MM.1S (cell line): ENCODE data around the gene NUBP2.

Experiments
- EZH2 ChIP-seq: fragments of 300-600 bp; sonication (generic); optimal IDR thresholded peaks from 2 replicates; pipeline ENCODE3; 2017; ENCODE audit warnings: low read depth, mild to moderate bottlenecking, antibody characterized with exemption, low read length, mixed read lengths
- EZH2phosphoT487 ChIP-seq: fragments of 300-600 bp; sonication (generic); IDR thresholded peaks from 2 replicates; pipeline ENCODE4 v1.6.1; 2018; ENCODE audit warnings: antibody characterized with exemption, low read length
- TF ChIP-seq, protein P1 (sequence below): fragments of 300-600 bp; sonication (generic); IDR thresholded peaks from 2 replicates; pipeline ENCODE4 v1.5.1; 2016; ENCODE audit warnings: antibody characterized with exemption, low read length, mixed read lengths

DNA sequence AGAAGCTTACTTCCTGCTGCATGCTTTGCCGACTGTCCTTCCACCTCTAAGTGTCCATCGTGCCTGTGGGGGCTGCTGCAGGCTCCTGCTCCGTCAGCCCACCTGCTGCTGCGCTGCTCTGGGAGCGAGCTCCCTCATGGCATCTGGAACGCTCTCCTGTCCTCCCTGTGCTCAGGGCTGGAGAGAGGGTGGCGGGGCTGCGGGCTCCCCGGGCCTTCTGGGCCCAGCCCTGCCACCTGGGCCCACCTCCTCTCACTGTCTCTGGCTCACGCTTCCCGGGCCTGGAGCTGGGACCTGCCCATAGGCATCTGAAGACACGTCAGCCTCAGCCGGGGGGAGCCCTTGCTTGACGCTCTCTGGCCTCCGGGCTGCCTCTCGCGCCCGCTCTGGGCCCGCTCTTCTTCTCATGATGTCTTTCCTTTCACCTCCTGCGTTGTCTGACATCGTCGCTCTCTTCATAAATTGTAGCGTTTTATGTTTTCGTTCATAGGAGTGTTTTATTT, 38.4 kb upstream of the NUBP2 start:
- TF ChIP-seq, protein P1, sequence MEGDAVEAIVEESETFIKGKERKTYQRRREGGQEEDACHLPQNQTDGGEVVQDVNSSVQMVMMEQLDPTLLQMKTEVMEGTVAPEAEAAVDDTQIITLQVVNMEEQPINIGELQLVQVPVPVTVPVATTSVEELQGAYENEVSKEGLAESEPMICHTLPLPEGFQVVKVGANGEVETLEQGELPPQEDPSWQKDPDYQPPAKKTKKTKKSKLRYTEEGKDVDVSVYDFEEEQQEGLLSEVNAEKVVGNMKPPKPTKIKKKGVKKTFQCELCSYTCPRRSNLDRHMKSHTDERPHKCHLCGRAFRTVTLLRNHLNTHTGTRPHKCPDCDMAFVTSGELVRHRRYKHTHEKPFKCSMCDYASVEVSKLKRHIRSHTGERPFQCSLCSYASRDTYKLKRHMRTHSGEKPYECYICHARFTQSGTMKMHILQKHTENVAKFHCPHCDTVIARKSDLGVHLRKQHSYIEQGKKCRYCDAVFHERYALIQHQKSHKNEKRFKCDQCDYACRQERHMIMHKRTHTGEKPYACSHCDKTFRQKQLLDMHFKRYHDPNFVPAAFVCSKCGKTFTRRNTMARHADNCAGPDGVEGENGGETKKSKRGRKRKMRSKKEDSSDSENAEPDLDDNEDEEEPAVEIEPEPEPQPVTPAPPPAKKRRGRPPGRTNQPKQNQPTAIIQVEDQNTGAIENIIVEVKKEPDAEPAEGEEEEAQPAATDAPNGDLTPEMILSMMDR: no peak
- TF ChIP-seq EZH2 (no peak), EZH2phosphoT487 (no peak)
